KG1 (cell line): ENCODE data around the gene TTC7B.
"Not testable (repeated sequence)": the region's sequence is repeated elsewhere in the genome, so short reads cannot be mapped to it uniquely, and the experiment has no call there.

Experiments
- DNase-seq: peaks from one replicate; lab custom pipeline; 2025; lab: John Stamatoyannopoulos, UW

The TTC7B gene

DNA sequence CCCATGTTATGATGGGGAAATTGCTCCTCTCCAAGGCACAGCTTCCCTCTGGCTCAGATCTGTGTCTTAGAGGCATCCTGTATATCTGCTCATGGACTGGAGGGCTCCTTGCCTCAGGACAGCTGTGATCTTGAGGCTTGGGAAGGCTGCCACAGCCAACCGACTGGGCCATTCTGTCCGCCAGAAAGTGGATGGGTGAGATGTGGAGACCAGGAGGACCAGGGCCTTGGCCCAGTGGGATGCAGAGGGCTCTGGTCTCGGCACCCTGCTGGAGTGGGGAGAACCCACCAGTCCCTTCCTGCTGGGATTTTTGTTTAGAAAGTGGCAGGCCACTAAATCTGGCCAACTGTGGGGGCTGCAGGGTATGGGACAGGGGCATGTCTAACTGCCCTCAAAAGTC, 270.8 kb downstream of the TTC7B start:
- DNase-seq, result no peak

DNA sequence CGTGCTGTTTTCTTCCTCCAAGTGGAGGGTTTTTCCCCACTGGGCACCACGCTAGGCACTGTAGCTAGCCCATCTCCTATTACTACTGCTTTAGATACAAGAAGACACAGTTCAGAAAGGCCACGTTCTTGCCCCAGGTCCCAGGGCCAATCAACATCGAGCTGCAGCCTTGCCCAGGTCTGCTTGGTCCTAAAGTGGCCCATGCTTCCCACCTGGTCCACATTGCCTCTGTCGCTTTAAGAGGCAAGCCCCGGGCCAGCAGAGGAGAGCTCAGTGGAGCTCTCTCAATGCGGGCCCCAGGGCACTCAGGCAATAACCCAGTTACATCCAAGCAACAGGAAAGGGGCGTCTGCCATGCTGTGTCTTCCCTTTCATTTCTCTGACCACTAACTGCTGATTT, 271.3 kb downstream of the TTC7B start:
- no peak for DNase-seq

DNA sequence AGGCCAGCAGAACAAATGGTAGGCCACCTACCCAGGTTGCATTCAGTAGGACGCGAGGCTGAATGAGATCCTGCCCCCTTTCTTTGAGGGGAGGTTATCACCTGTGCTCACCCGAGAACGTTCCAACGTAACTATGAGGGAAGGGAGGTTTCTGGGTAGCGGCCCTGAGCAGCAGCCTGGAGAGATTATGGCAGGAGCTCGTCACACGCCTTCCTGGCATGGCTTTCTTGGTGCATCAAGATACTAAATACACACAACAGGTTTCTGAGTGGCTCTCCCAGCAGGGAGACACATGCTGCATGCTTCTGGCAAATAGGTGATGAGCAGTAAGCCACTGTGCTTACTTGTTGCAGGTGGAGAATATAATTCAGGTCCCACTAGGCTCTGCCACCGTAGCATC, 271.7 kb downstream of the TTC7B start:
- DNase-seq, result no peak

DNA sequence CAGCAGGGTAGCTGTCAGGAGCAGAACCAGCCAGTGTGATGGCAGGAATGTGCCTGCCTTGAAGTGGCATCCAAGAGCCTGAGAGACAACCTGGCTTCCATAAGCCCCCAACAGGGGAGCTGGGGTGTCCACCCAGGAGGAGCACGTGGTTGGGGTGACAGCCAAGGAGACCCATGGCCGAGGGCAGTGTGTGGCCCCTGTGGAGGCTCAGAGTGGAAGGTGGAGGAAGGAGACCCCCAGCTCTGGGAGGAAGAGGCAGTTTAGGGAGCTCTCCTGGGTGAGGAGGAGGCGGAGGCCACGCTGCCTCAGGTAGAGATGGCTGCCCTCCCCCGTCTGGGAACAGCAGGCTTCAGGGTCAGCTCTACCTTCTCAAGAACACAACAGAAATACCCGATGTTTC, 272.4 kb downstream of the TTC7B start:
- no peak for DNase-seq

DNA sequence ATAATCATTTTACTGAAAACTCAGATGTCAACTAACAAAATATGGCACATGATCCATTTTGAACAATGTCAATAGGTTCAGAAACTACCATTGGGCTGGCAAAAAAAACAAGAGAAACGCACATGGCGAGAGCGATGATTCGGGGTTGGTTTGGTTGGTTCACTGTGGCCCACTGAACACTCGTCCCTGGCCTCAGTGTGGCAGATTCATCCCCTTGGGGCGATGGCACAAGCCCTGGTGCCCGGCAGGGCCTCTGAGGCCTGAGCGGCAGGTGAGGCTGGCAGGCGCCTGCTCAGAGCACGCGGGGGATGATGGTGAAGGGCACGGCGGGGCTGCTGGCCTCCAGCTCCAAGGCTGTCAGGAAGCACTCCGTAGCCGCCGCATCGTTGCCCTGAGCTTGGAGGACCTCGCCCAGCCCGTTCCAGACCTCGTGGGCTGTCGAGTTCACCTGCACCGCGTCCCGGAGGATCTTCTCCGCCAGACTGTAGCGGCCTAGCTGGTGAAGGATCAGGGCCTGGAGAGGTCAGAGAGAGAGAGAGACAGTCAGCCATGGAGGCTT, 275.1 kb downstream of the TTC7B start:
- DNase-seq, result no peak

DNA sequence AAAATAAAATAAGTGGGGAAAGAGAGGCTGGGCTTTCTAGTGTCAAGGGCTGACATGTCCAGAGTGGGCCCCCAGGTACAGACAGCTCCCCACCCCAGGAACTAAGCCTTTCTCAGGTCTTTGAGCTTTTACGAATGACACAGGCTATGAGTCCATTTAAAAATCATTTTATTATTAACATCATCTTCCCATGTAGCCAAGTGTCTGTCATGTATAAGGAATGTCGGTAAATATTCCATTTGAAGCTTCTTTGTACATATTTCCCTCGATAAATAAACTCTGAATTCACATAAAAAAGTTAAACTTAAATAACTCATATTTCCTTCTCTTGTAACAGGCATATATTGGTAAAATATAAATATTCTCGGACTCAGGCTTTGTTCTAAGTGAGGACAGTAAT, 275.8 kb downstream of the TTC7B start:
- DNase-seq, result no peak

DNA sequence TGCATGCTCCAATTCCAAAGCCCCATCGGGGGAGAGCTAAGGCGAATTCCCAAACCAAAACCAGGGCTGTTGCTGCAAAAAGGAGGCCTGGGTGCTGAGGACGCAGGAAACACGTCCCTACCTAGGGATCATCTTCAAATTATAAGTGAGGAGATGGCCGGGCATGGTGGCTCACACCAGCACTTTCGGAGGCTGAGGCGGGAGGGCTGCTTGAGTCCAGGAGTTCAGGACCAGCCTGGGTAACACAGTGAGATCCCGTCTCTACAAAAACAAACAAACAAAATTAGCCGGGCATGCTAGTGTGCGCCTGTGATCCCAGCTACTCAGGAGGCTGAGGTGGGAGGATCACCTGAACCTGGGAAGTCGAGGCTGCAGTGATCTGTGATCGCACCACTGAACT, 276.2 kb downstream of the TTC7B start:
- DNase-seq, result no peak

DNA sequence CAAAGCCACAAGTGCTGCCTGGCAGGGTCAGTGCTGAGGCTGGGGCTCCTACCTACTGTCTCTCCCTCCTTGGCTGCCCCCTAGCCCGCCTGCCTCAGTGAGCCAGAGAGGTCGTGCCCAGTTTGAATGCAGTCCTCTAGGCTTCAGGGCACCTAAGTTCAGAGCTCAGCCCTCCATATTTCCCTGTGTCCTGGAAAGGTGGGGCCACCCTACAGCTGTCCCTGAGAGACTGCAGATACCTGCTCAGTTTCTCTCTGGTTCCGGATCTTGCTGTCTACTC, 276.8 kb downstream of the TTC7B start:
- DNase-seq, result no peak

DNA sequence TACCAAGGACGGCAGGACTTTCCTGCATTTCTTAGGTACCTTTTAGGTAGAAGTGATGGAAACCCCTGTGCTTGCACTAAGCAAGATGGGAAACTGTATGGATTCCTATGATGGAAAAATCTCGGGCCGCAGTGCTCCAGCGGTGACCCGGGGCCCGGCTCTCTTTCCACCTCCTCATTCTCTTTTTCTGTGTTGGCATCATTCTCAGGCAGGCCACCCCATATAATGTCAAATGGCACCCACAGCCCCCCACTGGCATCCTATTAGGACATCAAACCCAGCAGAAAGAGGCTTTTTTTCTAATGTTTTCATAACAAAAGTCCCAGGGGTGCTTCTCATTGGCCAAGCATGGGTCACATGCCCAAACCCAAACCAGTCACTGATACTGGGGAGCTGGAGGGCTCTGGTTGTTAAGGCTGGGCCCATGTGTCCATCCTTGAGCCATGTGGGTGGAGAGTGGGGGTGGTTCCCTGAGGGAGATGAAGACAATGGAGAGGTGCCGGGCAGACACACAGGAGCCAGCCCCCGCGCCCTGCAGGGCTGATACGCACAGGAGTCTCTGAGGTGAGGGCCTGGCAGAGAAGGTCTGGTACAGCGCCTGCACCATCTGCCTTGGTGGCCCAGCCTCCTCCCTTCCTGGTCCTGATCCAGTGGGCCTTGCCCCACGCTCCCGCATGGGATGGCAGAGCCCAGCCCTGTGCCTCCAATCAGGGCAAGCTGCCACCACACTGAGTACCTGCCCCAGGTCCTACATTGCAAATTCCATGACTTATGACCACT, 277.3 kb downstream of the TTC7B start:
- no peak for DNase-seq

DNA sequence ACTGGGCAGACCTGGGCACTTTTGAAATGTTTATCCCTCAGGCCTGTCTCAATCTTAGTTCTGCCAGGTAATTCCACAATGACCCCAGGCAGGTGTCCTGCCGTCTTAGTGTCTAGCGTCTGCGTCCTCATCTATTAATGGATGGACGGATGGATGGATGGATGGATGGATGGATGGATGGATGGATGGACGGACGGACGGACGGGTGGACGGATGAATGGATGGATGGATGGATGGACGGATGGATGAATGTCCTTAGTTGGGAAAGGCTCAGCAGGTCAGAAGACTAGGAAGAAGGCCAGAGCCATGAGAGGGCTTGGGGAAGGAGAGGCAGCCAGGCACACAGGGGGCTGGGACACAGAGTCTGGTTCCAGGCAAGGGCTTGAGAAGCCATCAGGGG, 278.1 kb downstream of the TTC7B start:
- no peak for DNase-seq

DNA sequence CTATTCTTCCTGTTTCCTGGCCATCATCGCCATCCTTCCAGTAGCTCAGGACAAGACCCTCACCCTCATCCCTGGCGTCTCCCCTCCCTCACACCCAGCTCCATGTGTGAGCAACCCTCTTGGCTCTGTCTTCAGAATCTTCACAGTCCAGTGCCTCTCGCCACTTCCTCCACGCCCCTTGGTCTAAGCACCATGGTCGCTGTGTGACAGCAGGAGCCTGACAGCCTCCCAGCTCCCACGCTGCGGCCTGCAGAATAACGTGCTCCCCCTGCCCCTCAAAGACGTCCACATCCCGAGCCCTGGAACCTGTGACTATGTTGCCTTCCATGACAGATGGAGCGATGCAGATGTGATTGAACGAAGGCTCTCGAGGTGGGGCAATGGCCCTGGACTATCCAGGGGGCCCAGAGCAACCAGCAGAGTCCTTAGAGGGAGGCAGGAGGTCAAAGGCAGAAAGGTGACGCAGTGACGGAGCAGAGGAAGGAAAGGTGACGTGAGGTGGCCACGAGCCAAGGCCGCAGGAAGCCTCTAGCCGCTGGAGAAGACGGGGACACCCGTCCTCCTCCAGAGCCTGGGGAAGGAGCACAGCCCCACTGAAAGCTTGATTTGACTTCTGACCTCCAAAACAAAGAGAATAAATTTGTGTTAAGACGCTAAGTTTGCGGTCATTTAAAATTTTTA, 279.6 kb downstream of the TTC7B start:
- DNase-seq, result no peak

DNA sequence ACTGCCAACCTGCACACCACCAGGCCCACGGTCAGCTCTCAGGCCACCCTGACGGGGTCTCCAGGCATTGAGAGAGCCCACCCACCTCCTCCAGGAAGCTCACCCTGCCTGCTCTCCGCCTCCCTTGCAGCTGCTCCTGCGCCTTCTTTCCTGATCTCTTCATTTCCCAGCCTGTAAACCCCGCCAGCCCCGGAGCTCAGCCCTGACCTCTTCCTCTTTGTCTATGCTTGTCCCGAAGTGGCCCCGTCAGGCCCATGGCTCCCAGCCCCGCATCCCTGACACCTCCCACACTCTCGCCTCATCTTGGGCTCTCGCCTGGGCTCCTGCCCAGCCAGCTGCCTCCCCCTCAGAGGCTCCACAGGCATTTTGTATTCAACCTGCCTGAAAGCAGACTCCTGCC, 280.1 kb downstream of the TTC7B start:
- no peak for DNase-seq

DNA sequence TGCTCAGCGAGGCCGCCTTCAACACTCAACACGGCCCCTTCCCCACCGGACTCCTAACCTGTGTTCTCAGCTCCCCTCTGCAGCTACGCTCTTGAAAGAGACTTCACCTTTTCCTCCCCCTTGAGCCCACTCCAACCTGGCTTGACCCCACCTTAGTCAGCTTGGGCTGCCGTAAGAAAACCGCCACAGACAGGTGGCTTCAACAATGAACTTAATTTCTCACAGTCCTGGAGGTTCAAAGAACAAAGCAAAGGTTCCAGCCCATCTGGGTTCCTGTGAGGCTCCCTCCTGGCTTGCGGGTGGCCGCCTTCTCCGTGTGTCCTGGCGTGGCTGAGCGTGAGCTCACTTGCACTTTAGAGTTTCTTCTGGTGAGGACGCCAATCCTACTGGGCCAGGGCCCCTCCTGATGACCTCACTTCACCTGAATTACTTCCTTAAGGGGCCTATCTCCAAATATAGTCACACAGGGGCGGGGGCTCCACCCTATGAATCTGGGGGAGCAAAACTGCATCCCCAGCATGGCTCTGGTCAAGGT, 280.6 kb downstream of the TTC7B start:
- DNase-seq, result no peak

DNA sequence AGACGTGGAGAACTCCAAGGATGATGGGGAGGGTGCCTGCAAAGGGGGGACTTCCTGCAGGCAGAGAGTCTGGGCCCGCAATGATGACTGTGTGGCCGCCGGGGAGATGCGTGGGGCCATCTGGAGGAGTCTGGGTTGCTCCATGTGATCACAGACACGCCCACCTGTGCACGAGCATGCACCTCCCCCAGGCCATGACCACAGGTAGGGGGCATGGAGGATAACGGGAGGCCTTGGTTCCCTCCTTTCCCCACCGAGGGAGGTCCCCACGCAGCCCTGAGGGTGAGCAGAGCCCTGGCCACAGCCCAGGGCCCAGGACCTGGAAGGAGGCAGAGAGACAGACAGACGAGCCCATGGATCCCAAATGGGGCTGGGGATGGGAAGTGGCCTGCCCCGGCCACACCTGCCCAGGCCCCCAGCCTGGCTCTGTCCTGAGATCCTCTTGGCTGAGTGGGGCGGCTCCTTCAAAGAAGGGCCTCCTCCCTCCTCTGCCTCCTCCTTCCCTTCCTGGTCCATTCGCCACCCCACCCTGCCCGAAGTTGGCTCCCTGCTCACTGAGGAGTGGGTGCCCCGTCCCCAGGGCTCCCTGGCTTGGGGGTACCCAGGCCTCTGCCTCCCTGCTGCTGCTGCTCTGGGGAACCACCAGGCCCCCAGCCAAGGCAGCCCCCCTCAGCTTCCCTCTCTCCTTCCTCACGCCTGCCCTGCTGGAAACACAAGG, 281.2 kb downstream of the TTC7B start:
- no peak for DNase-seq

DNA sequence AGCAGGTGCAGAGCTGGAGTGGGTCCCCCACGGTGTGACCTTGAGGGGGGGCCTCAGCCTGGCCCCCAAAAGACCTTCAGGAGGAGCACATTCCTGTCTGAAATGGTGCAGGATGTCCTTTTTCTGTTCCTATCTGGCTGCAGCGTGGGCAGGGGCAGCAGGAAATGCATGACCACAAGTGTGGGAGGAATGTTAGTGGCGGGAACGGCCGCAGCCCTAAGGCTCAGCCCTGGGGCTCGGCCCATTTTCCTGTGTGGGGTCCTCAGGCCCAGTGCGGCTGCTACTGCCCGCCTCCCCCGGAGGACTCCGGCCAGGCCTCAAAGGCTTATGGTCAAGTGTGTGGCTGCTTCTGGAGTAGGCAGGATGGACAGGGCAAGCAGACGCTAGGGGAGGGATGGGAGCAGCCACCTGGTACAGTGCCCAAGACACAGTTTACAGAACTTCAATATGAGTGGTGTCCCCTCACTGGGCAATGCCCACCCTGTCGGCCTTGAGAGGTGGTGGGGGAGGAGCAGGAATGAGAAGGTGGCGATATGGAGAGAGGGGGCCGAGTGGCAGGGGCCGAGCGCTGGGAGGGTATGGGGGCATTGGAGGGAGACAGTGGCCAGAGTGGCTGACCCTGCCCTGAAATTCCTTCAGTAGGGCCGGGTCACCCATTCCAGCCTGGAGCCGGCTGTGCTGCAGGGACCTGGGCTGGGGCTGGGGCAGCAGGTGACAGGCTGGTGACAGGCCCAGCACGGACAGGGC, 282.0 kb downstream of the TTC7B start:
- DNase-seq, result no peak

DNA sequence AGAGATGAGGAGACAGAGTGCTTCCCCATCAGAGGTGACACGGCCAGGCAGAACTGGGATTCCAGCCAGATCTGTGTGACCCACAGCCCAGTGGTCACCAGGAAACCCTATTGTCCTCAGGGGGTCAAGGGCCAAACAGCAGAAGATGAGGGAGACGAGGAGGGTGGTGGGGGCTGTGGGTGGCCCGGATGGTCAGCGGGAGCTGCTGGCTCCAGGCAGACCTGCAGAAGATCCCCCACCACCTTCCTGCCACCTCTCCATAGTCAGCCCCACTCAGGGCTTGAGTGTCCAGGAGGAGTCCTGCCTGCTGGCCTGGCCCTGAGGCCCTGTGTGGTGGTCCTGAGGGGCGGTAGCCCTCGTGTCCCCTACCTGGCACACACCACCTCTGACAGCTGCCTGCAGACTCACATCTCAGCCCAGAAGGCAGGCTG, 282.6 kb downstream of the TTC7B start:
- DNase-seq, result no peak

DNA sequence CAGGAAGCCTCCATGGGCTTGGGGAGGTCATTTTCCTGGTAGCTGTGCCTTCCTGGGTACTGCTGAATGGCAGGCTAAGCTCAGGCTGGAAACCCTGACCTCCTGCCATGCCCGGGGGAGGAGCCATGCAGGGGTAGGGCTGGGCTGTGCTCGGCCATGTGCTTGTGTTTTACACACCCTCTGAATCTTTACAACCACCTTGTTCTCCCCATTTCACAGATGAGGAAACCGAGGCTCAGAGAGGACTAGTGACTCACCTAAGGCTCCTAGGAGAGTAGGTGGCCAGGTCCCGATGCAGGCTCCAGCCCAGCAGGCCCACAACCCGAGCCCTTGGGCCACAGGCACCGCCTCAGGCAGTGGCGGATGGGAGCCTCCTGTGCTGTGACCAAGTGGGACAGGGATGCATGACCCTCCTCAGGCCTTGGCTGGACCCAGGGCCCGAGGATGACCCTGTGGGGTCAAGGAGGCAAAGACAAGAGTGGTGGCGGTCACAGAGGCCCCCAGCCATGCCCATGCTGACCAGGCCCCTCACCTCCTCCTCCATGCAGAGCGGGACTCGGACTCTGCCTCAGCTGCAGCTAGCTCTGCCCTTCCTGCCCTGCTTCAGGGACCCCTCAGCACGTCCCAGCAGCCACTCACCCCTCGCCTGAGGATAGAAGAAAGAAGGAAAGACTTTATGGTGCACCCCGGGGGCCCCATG, 283.3 kb downstream of the TTC7B start:
- DNase-seq, result no peak

DNA sequence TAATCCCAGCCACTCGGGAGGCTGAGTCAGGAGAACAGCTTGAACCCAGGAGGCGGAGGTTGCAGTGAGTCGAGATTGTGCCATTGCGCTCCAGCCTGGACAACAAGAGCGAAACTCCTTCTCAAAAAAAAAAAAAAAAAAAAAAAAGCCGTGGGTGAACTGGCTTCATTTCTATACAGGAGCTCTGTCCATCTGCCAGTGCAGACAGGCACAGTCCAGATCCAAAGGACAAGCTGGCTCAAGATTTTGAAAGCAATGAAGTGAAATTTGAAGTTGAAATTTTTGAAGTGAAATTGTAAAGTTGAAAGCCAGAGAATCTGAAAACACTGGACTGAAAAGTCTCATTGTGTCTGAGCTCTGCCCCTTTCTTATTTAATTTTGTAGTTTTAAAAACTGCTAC, 284.7 kb downstream of the TTC7B start:
- DNase-seq, result no peak

DNA sequence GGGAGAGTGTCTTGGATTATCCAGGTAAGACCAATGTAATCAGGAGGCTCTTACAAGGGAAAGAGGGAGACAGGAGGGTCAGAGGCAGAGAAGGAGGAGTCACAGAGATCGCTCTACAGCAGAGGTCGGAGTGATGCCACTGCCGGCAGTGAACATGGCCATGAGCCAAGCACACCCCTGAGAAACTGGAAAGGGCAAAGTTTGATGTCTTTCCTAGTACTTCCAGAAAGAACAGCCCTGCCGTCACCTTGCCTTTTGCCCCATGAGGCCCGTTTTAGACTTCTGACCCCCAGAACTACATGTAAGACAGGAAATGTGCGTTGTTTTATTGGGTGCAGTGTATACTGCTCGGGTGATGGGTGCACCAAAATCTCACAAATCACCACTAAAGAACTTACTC, 285.7 kb downstream of the TTC7B start:
- DNase-seq, result no peak

DNA sequence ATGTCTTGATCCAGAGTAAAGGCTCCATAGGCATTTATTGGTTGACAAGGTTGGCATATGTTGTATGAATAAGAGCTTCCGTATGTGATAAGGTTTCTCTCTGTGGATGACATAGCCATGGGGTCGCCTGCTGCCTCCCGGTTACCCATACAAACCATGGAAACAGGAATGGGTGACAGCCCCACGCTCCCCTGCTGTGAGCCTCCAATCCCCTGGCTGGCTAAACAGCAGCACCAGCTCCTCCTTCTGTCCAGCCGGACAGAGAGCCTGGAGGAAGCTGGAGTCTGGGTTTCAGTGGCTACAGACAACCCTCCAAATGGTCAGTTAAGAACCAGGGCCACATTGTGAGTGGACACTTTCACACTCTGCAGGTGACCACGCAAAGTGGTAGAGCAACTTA, 288.3 kb downstream of the TTC7B start:
- no peak for DNase-seq

DNA sequence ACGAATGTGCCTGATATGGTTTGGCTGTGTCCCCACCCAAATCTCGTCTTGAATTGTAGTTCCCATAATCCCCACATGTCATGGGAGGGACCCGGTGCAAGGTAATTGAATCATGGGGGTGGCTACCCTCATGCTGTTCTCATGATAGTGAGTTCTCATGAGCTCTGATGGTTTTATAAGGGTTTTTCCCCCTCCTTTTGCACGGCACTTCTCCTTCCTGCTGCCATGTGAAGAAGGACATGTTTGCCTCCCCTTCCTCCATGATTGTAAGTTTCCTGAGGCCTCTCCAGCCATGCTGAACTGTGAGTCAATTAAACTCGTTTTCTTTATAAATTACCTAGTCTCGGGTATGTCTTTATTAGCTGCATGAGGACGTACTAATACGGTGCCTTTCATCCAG, 289.7 kb downstream of the TTC7B start:
- DNase-seq, result not testable (repeated sequence)
